Endodermal cell (in vitro differentiated cells): ENCODE data around the gene FCRL6. TPM values are rescaled to one million over a fixed set of nuclear protein-coding genes. Genes with fewer than 3 reads are reported as not detected.

Source experiments
- DNase-seq: peaks from one replicate; pipeline ENCODE4 v3.0.0-alpha.2; 2017
- H3K27ac ChIP-seq: 2 replicates; pipeline ENCODE4 v1.5.1; 2013; ENCODE audit warnings: mild to moderate bottlenecking, low read depth, low read length, moderate library complexity
- H3K27me3 ChIP-seq: 2 replicates; pipeline ENCODE4 v1.6.1; 2013; ENCODE audit warnings: mild to moderate bottlenecking, low read length, moderate library complexity; ENCODE audit not compliant: insufficient read depth, control insufficient read depth, poor library complexity, severe bottlenecking
- H3K36me3 ChIP-seq: 2 replicates; pipeline ENCODE4 v1.7.0; 2013; ENCODE audit warnings: mild to moderate bottlenecking, low read length, moderate library complexity; ENCODE audit not compliant: control insufficient read depth, insufficient read depth
- H3K4me1 ChIP-seq: one replicate; pipeline ENCODE4 v1.7.0; 2013; ENCODE audit warnings: low read length; ENCODE audit not compliant: control insufficient read depth, insufficient read depth
- H3K4me3 ChIP-seq: 2 replicates; pipeline ENCODE4 v1.5.1; 2013; ENCODE audit warnings: mild to moderate bottlenecking, low read length, moderate library complexity
- H3K9ac ChIP-seq: 2 replicates; pipeline ENCODE4 v1.6.1; 2013; ENCODE audit warnings: mild to moderate bottlenecking, low read length, moderate library complexity; ENCODE audit not compliant: poor library complexity, severe bottlenecking; ENCODE audit errors: extremely low read depth
- H3K9me3 ChIP-seq: 2 replicates; pipeline ENCODE4 v1.6.1; 2013; ENCODE audit warnings: mild to moderate bottlenecking, low read length, moderate library complexity; ENCODE audit not compliant: control insufficient read depth
- H3K27ac Mint-ChIP-seq: 2 replicates; pipeline ENCODE4 v1.8.0; 2020; ENCODE audit warnings: mixed read lengths
- H3K27me3 Mint-ChIP-seq: 2 replicates; pipeline ENCODE4 v1.8.0; 2021; ENCODE audit warnings: mild to moderate bottlenecking, mixed read lengths; ENCODE audit not compliant: insufficient read depth
- H3K36me3 Mint-ChIP-seq: 2 replicates; pipeline ENCODE4 v1.8.0; 2020; ENCODE audit warnings: low read depth, mixed read lengths
- H3K4me1 Mint-ChIP-seq: 2 replicates; pipeline ENCODE4 v1.8.0; 2020; ENCODE audit warnings: mixed read lengths
- H3K4me3 Mint-ChIP-seq: 2 replicates; pipeline ENCODE4 v1.8.0; 2020; ENCODE audit warnings: mild to moderate bottlenecking, moderate library complexity, mixed read lengths
- H3K9me3 Mint-ChIP-seq: 2 replicates; pipeline ENCODE4 v1.8.0; 2020; ENCODE audit warnings: mild to moderate bottlenecking, mixed read lengths
- CTCF ChIP-seq: fragments of 200-600 bp; sonication (generic); conservative IDR thresholded peaks from 2 replicates; pipeline ENCODE4 v1.5.0; 2021; ENCODE audit warnings: antibody characterized with exemption, mild to moderate bottlenecking
- WGBS, 2 experiments: methylation state at CpG; one replicate each; pipeline versions ENCODE4 v1.1.5 to v1.1.7; 2013; ENCODE audit warnings: missing lambda C conversion rate in 2 of 2, mixed read lengths in 1 of 2; ENCODE audit not compliant: insufficient coverage in 1 of 2, insufficient read length in 1 of 2; 5-methylcytosine and 5-hydroxymethylcytosine counted together
- total RNA-seq, 2 donors: library from RNA; stranded (reverse); fragmentation: NEBNext Ultra II Directional in 1 of 2; extraction: Animal tissue kit (Norgen Biotek cat#: 25700) in 1 of 2; gene quantifications; 2 replicates in 1 of 2; 3 replicates in 1 of 2; pipeline ENCODE4 v1.2.1, GENCODE V29; 2021

Gene FCRL6
- total RNA-seq, 2 donors from 2014 or later: not detected

- H3K9me3 ChIP-seq: no peaks in the 10 kb centered on the region
- H3K4me1 ChIP-seq: no peaks in the 10 kb centered on the region
- Mint-ChIP-seq H3K36me3 (no peaks in the 10 kb centered on the region), H3K27me3 (no peaks in the 10 kb centered on the region), H3K4me3 (no peak overlapping the region), H3K27ac (no peak overlapping the region), H3K9me3 (peaks cover 3% of the 10 kb centered on the region), H3K4me1 (no peaks in the 10 kb centered on the region)
- no peak for DNase-seq
- TF ChIP-seq CTCF: no peak
- H3K27me3 ChIP-seq: no peaks in the 10 kb centered on the region
- H3K4me3 ChIP-seq: no peak overlapping the region
- no peak overlapping the region for H3K9ac ChIP-seq
- H3K36me3 ChIP-seq: no peaks in the 10 kb centered on the region
- no peak overlapping the region for H3K27ac ChIP-seq
These were observed 45.8 kb upstream of the FCRL6 start for GRCh38 chr1:159756397-159756796.

GRCh38 chr1:159763686-159764085, 38.5 kb upstream of the FCRL6 start:
- H3K27ac Mint-ChIP-seq: no peak overlapping the region
- WGBS, 2 experiments: 89% methylated on average over 1 of the region's 1 CpG; no CpG with 5 or more reads in 1 of the 2 experiments
- H3K27me3 Mint-ChIP-seq: peaks cover 10% of the 10 kb centered on the region
- H3K4me3 ChIP-seq: no peak overlapping the region
- H3K9me3 Mint-ChIP-seq: peaks cover 4% of the 10 kb centered on the region
- TF ChIP-seq CTCF: no peak
- no peak overlapping the region for H3K4me3 Mint-ChIP-seq
- no peak overlapping the region for H3K9ac ChIP-seq
- no peaks in the 10 kb centered on the region for H3K36me3 Mint-ChIP-seq
- no peak overlapping the region for H3K27ac ChIP-seq
- DNase-seq: no peak
- H3K36me3 ChIP-seq: no peaks in the 10 kb centered on the region
- H3K4me1 ChIP-seq: no peaks in the 10 kb centered on the region
- H3K27me3 ChIP-seq: no peaks in the 10 kb centered on the region
- H3K4me1 Mint-ChIP-seq: peaks cover 10% of the 10 kb centered on the region
- H3K9me3 ChIP-seq: no peaks in the 10 kb centered on the region

GRCh38 chr1:159765806-159766205, 36.4 kb upstream of the FCRL6 start:
- 88 to 100% methylated on average over 2 to 3 of the region's 3 CpGs for WGBS, 2 experiments
- peaks cover 4% of the 10 kb centered on the region for H3K9me3 Mint-ChIP-seq
- no peak overlapping the region for H3K4me3 ChIP-seq
- H3K27me3 Mint-ChIP-seq: peaks cover 10% of the 10 kb centered on the region
- no peak overlapping the region for H3K4me3 Mint-ChIP-seq
- H3K36me3 Mint-ChIP-seq: no peaks in the 10 kb centered on the region
- no peaks in the 10 kb centered on the region for H3K27me3 ChIP-seq
- TF ChIP-seq CTCF: no peak
- no peaks in the 10 kb centered on the region for H3K9me3 ChIP-seq
- H3K36me3 ChIP-seq: no peaks in the 10 kb centered on the region
- peaks cover 11% of the 10 kb centered on the region for H3K4me1 Mint-ChIP-seq
- H3K27ac Mint-ChIP-seq: no peak overlapping the region
- no peaks in the 10 kb centered on the region for H3K4me1 ChIP-seq
- H3K9ac ChIP-seq: no peak overlapping the region
- H3K27ac ChIP-seq: no peak overlapping the region
- DNase-seq: no peak
